Retinal pigment epithelial cell (primary cell): ENCODE data around the gene CNTN5.
"Not testable (repeated sequence)": the region's sequence is repeated elsewhere in the genome, so short reads cannot be mapped to it uniquely, and the experiment has no call there.

ENCODE experiments used
- DNase-seq: peaks from one replicate; pipeline ENCODE4 v3.0.0-alpha.2; 2010; ENCODE audit warnings: low read depth
- H3K4me3 ChIP-seq: 2 replicates; pipeline ENCODE4 v1.5.1; 2011; ENCODE audit warnings: mild to moderate bottlenecking, low read length, control low read depth, moderate library complexity
- CTCF ChIP-seq: conservative IDR thresholded peaks from 2 replicates; pipeline ENCODE4 v1.5.1; 2011; ENCODE audit warnings: low read depth, low read length, control low read depth, inconsistent platforms

CNTN5 gene

GRCh38 chr11:100240025-100240539 is 1219.3 kb downstream of the CNTN5 start:
- no peak for DNase-seq
- no peak for TF ChIP-seq CTCF

GRCh38 chr11:100247704-100248103 is 1227.0 kb downstream of the CNTN5 start:
- no peak for DNase-seq
- TF ChIP-seq CTCF, result no peak
- no peak overlapping the region for H3K4me3 ChIP-seq

More at GRCh38 chr11:100240025-100240539, 1219.3 kb downstream of the CNTN5 start:
- H3K4me3 ChIP-seq, result no peak overlapping the region

GRCh38 chr11:100257238-100257803 is 1236.6 kb downstream of the CNTN5 start:
- not testable (repeated sequence) for DNase-seq, H3K4me3 ChIP-seq

GRCh38 chr11:100269516-100269915 is 1248.8 kb downstream of the CNTN5 start:
- peak; percentile 38 for DNase-seq
- no peak for TF ChIP-seq CTCF
- H3K4me3 ChIP-seq, result no peak overlapping the region

- H3K4me3 ChIP-seq, result no peak overlapping the region
- no peak for TF ChIP-seq CTCF
- DNase-seq, result no peak
Observed at GRCh38 chr11:100273066-100273815, 1252.5 kb downstream of the CNTN5 start.

GRCh38 chr11:100274466-100274865 is 1253.7 kb downstream of the CNTN5 start:
- not testable (repeated sequence) for DNase-seq, H3K4me3 ChIP-seq

GRCh38 chr11:100294748-100295147 is 1274.0 kb downstream of the CNTN5 start:
- H3K4me3 ChIP-seq, result no peak overlapping the region
- TF ChIP-seq CTCF, result no peak
- DNase-seq, result no peak

- no peak overlapping the region for H3K4me3 ChIP-seq
- no peak for TF ChIP-seq CTCF
Observed at GRCh38 chr11:100296051-100296679, 1275.4 kb downstream of the CNTN5 start.

More at GRCh38 chr11:100296051-100296679, 1275.4 kb downstream of the CNTN5 start:
- DNase-seq, result no peak
